ENCODE data around the gene UXT.

Gene UXT

GRCh38 chrX:47619486-47620302 lies 39.3 kb downstream of the UXT start, which contains the start of gene SYN1:
SYN1 (minus strand) TSS chrX:47619857; CDS start chrX:47619728, 129 bp downstream.
- TF ChIP-seq CTCF (IDR thresholded peaks at IDR 0.05; ENCODE audit: low read length, missing control alignments) = no peak
- H3K4me3 ChIP-seq (replicated peaks; ENCODE audit: low read depth, low read length) = peak within 1 kb of the TSS; percentile 49
- DNase-seq (ENCODE audit: low read depth) = peak; percentile 84

DNA sequence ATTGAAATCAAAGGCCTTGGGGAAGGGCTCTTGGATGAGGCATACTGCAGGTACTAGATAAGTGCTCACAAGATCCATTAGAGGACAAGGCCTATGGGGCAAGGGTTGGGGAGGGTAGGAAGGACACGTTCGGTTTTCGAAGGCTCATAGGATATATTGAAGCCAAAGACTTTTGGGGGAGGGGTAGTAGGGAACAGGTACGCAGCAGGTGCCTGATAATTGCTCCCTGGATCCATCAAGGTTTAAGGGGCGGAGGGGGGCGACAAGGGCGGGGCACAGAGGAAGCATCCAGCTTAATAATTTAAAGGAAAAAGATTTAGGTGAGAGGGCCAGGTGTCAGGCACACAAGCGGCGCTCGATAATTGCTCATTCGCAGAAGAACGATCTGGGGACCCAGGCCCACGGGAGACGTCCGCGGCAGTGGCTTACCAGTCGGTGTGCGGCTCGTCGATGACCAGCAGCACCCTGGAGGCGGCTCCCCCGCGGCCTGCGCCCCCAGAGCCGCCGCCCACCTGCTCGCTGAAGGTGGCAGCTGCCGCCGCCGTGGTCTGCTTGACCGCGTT lies 40.0 kb downstream of the UXT start:
- H3K4me3 ChIP-seq (replicated peaks; ENCODE audit: low read depth, low read length) = peak overlapping the region; percentile 49
- TF ChIP-seq CTCF (IDR thresholded peaks at IDR 0.05; ENCODE audit: low read length, missing control alignments) = no peak
- no peak for DNase-seq (ENCODE audit: low read depth)

GRCh38 chrX:47614618-47615017 lies 44.4 kb downstream of the UXT start:
- no peak for TF ChIP-seq CTCF (IDR thresholded peaks at IDR 0.05; ENCODE audit: low read length, missing control alignments)
- DNase-seq (ENCODE audit: low read depth) = no peak

GRCh38 chrX:47613082-47613481 lies 45.9 kb downstream of the UXT start:
- no peak for TF ChIP-seq CTCF (IDR thresholded peaks at IDR 0.05; ENCODE audit: low read length, missing control alignments)
- DNase-seq (ENCODE audit: low read depth) = no peak
- no peak overlapping the region for H3K4me3 ChIP-seq (replicated peaks; ENCODE audit: low read depth, low read length)

More at GRCh38 chrX:47614618-47615017, 44.4 kb downstream of the UXT start:
- H3K4me3 ChIP-seq (replicated peaks; ENCODE audit: low read depth, low read length) = no peak overlapping the region

- DNase-seq (ENCODE audit: low read depth) = no peak
- H3K4me3 ChIP-seq (replicated peaks; ENCODE audit: low read depth, low read length) = no peak overlapping the region
- no peak for TF ChIP-seq CTCF (IDR thresholded peaks at IDR 0.05; ENCODE audit: low read length, missing control alignments)
Measured at GRCh38 chrX:47612418-47612817, 46.6 kb downstream of the UXT start.

DNA sequence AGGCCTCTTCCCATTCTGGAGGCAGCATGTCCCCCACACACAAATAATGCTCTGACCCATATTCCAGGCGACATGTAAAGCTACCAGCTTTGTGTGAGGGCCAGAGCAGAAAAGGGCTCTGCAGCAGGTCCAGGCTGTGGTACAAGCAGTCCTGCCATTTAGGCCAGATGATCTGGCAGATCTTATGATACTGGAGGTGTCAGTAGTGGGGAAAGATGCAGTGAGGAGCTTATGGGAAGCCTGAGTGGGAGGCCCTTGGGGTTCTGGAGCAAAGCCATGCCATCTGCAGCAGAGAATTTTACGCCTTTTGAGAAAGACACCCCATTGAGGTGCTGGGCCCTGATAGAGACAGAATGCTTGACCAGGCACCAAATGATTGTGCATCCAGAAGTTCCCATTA lies 47.1 kb downstream of the UXT start:
- DNase-seq (ENCODE audit: low read depth) = no peak
- no peak for TF ChIP-seq CTCF (IDR thresholded peaks at IDR 0.05; ENCODE audit: low read length, missing control alignments)
- no peak overlapping the region for H3K4me3 ChIP-seq (replicated peaks; ENCODE audit: low read depth, low read length)

All from fibroblast of pulmonary artery (primary cell).